Pancreas (tissue), 10 donors: ENCODE results near the gene ITGB7. TPM values are rescaled to one million over a fixed set of nuclear protein-coding genes. Genes with fewer than 3 reads are reported as not detected.

Source experiments
- ATAC-seq, 4 donors: fragments of 200-7000 bp; cut with Tn5 transposase; one replicate each; pipeline versions ENCODE4 v1.8.0 to v1.9.1; 2020; ENCODE audit warnings: mild to moderate bottlenecking in 4 of 4, moderate library complexity in 4 of 4
- DNase-seq, 6 donors: peaks; one replicate each; pipeline ENCODE4 v3.0.0-alpha.2; 2020
- FAIRE-seq: peaks from 2 replicates; lab custom pipeline; 2012; peaks lifted over from hg19 to GRCh38; lab: Jason Lieb, UNC
- H3K27ac ChIP-seq, 4 donors: fragments of 200-600 bp; sonication (generic); 1 replicate in 3 of 4; 2 replicates in 1 of 4; pipeline versions ENCODE4 v1.5.0 to v1.8.0; 2020
- H3K27me3 ChIP-seq, 4 donors: fragments of 200-600 bp; one replicate each; pipeline ENCODE4 v1.8.0; 2021
- H3K36me3 ChIP-seq, 3 donors: fragments of 200-600 bp; sonication (generic) in 1 of 3; one replicate each; pipeline versions ENCODE4 v1.5.0 to v1.8.0; 2020 to 2021
- H3K4me1 ChIP-seq, 3 donors: fragments of 200-600 bp; one replicate each; pipeline ENCODE4 v1.8.0; 2021
- H3K4me3 ChIP-seq, 4 donors: fragments of 200-600 bp; sonication (generic) in 2 of 4; one replicate each; pipeline versions ENCODE4 v1.5.0 to v1.8.0; 2020 to 2021
- H3K9me3 ChIP-seq, 4 donors: fragments of 200-600 bp; one replicate each; pipeline ENCODE4 v1.8.0; 2021
- CTCF ChIP-seq, 4 donors: fragments of 200-600 bp; sonication (generic) in 3 of 4; IDR thresholded peaks; one replicate each; pipeline versions ENCODE4 v1.5.0 to v1.8.0; 2021; ENCODE audit warnings: antibody characterized with exemption in 4 of 4
- WGBS, 2 donors: extraction: QIAGEN DNeasy Blood & Tissue Kit; methylation state at CpG; one replicate each; pipeline ENCODE4 v1.1.7; 2013; 5-methylcytosine and 5-hydroxymethylcytosine counted together
- intact Hi-C, 3 donors: fragments of 100-400 bp; cut with DNase I; formaldehyde crosslinking; loops; one replicate each; pipeline versions ENCODE4 v1.11.1 to v1.14.2; 2022
- polyA plus RNA-seq, 2 donors: library from polyadenylated mRNA; stranded (reverse); fragments of 200-250 nt; gene quantifications; one replicate each; pipeline ENCODE4 v1.2.3, GENCODE V29; 2013
- total RNA-seq, 6 donors: library from RNA; stranded (reverse); fragmentation: NEBNext Ultra II Directional in 4 of 6; extraction: Animal tissue kit (Norgen Biotek cat#: 25700) in 4 of 6; gene quantifications; one replicate each; pipeline versions ENCODE4 v1.2.1 to v1.2.4, GENCODE V29; 2021 to 2023
- donor health status: healthy with polysubstance abuse.
- donor health status: DM: no; HTN: no; CAD: no; lungs with moderate emphysema.
- donor health status: DM: no; HTN: no; CAD: no.
- donor health status: control.
- donor health status: control.
- donor health status: Bipolar disorder and iron deficiency.
- donor health status: DM: yes; HTN: yes; CAD: no.
- donor health status: DM: no; HTN: no; CAD: no.
- donor health status: DM: no; HTN: no; CAD: no.
- donor health status: DM: yes; HTN: yes; CAD: no.

Gene ITGB7
- total and polyA plus RNA-seq, 8 donors = 1.1 to 1.8 (median 1.6) TPM

GRCh38 chr12:53227836-53228235, 20.8 kb upstream of the ITGB7 start:
- Histone ChIP-seq H3K36me3 (no peaks in the 10 kb centered on the region), H3K27ac (no peak overlapping the region), H3K4me1 (peaks cover 0 to 8% (median 0%) of the 10 kb centered on the region in 3 donors), H3K9me3 (no peaks in the 10 kb centered on the region), H3K4me3 (no peak overlapping the region), H3K27me3 (no peaks in the 10 kb centered on the region)
- WGBS, 2 donors = 84 to 92% methylated on average over 1 of the region's 1 CpG
- ATAC-seq (no peak), FAIRE-seq (no peak), DNase-seq (no peak)
- no peak for TF ChIP-seq CTCF (IDR thresholded peaks at IDR 0.05)
- intact Hi-C loops = no loop called here

- no peaks in the 10 kb centered on the region for H3K27me3 ChIP-seq
- H3K4me1 ChIP-seq = peaks cover 0 to 8% (median 0%) of the 10 kb centered on the region in 3 donors
- no peak overlapping the region for H3K27ac ChIP-seq
- intact Hi-C loops = no loop called here
- no peaks in the 10 kb centered on the region for H3K36me3 ChIP-seq
- DNase-seq = no peak
- no peak overlapping the region for H3K4me3 ChIP-seq
- TF ChIP-seq CTCF (IDR thresholded peaks at IDR 0.05) = no peak
- FAIRE-seq = no peak
- WGBS, 2 donors = 86 to 92% methylated on average over 11 of the region's 11 CpGs
- no peaks in the 10 kb centered on the region for H3K9me3 ChIP-seq
- ATAC-seq = no peak
Measured at GRCh38 chr12:53227341-53227740, 20.3 kb upstream of the ITGB7 start.

GRCh38 chr12:53226815-53227214, 19.8 kb upstream of the ITGB7 start:
- H3K4me3 ChIP-seq = no peak overlapping the region
- no peak for DNase-seq
- intact Hi-C loops = no loop called here
- no peak for ATAC-seq
- no peaks in the 10 kb centered on the region for H3K9me3 ChIP-seq
- H3K36me3 ChIP-seq = no peaks in the 10 kb centered on the region
- H3K27ac ChIP-seq = no peak overlapping the region
- H3K27me3 ChIP-seq = no peaks in the 10 kb centered on the region
- H3K4me1 ChIP-seq = peaks cover 0 to 8% (median 0%) of the 10 kb centered on the region in 3 donors
- FAIRE-seq = no peak
- WGBS, 2 donors = 82 to 88% methylated on average over 4 of the region's 4 CpGs
- no peak for TF ChIP-seq CTCF (IDR thresholded peaks at IDR 0.05)

GRCh38 chr12:53225635-53226424, 18.8 kb upstream of the ITGB7 start:
- 88 to 89% methylated on average over 10 of the region's 10 CpGs for whole genome bisulfite sequencing, 2 donors
- Histone ChIP-seq H3K4me1 (peaks cover 0 to 8% (median 0%) of the 10 kb centered on the region in 3 donors), H3K27ac (no peak overlapping the region), H3K27me3 (no peaks in the 10 kb centered on the region), H3K4me3 (no peak overlapping the region), H3K9me3 (no peaks in the 10 kb centered on the region), H3K36me3 (no peaks in the 10 kb centered on the region)
- no peak for ATAC-seq
- TF ChIP-seq CTCF (IDR thresholded peaks at IDR 0.05) = no peak
- intact Hi-C loops = no loop called here
- no peak for FAIRE-seq
- no peak for DNase-seq
